Measurements from ENCODE around the gene ERICH6. TPM values are rescaled to one million over a fixed set of nuclear protein-coding genes. Genes with fewer than 3 reads are reported as not detected.
A peak's percentile ranks its signal among the peaks of the same experiment; 100 is the strongest.

ERICH6 gene
- total and polyA plus RNA-seq, 2 donors from 2014 or later, result 0.19 TPM; not detected in 1

DNA sequence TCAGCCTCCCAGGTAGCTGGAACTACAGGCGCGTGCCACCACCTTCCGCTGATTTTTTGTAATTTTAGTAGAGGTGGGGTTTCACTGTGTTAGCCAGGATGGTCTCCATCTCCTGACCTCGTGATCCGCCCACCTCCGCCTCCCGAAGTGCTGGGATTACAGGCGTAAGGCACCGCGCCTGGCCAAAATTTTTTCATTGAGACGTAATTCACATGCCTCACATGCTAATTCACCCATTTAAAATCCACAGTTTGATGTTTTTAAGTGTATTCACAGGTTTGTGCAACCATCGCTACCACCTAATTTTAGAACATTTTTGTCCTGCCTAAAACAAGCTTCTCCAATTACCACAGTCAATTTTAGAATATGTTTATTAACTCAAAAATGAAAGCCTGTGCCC lies 63.5 kb downstream of the ERICH6 start:
- TF ChIP-seq, protein P1, sequence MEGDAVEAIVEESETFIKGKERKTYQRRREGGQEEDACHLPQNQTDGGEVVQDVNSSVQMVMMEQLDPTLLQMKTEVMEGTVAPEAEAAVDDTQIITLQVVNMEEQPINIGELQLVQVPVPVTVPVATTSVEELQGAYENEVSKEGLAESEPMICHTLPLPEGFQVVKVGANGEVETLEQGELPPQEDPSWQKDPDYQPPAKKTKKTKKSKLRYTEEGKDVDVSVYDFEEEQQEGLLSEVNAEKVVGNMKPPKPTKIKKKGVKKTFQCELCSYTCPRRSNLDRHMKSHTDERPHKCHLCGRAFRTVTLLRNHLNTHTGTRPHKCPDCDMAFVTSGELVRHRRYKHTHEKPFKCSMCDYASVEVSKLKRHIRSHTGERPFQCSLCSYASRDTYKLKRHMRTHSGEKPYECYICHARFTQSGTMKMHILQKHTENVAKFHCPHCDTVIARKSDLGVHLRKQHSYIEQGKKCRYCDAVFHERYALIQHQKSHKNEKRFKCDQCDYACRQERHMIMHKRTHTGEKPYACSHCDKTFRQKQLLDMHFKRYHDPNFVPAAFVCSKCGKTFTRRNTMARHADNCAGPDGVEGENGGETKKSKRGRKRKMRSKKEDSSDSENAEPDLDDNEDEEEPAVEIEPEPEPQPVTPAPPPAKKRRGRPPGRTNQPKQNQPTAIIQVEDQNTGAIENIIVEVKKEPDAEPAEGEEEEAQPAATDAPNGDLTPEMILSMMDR (IDR thresholded peaks at IDR 0.05; ENCODE audit: borderline replicate concordance, extremely low read depth, insufficient read depth), result no peak
- no peak for DNase-seq
- Histone ChIP-seq H3K27ac (ENCODE audit: low read depth in 2 of 2, low read length in 2 of 2) (no peak overlapping the region), H3K9ac (ENCODE audit: low read length in 3 of 3) (no peak overlapping the region), H3K27me3 (ENCODE audit: control insufficient read depth, insufficient read depth, low read length) (no peaks in the 10 kb centered on the region), H3K9me3 (ENCODE audit: control insufficient read depth in 2 of 3, insufficient read depth in 1 of 3, low read length in 3 of 3) (no peaks in the 10 kb centered on the region), H3K36me3 (ENCODE audit: control insufficient read depth in 2 of 3, insufficient read depth in 3 of 3, low read length in 3 of 3) (no peaks in the 10 kb centered on the region), H3K4me1 (ENCODE audit: control insufficient read depth in 2 of 3, insufficient read depth in 2 of 3, low read depth in 1 of 3, low read length in 3 of 3) (no peaks in the 10 kb centered on the region), H3K4me3 (ENCODE audit: low read length in 3 of 3) (no peak overlapping the region)
- no peak for FAIRE-seq
- intact Hi-C loops (cut with DNase I), result no loop called here

DNA sequence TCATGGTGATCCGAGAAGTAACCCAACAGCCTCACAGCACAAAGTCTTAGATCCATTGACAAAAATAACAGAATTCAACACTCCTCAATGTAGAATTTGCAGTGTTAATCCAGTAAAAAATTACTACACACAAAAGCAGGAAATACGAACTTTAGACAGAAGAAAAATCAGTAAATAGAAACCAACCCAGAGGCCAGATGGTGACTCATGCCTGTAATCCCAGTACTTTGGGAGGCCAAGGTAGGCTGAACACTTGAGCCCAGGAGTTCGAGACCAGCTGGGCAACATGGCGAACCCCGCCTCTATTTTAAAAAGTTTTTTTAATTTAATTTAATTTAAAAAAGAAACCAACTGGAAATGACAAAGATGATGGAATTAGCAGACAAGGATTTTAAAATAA lies 64.5 kb downstream of the ERICH6 start:
- Histone ChIP-seq H3K27ac (ENCODE audit: low read depth in 2 of 2, low read length in 2 of 2) (no peak overlapping the region), H3K36me3 (ENCODE audit: control insufficient read depth in 2 of 3, insufficient read depth in 3 of 3, low read length in 3 of 3) (no peaks in the 10 kb centered on the region), H3K9me3 (ENCODE audit: control insufficient read depth in 2 of 3, insufficient read depth in 1 of 3, low read length in 3 of 3) (no peaks in the 10 kb centered on the region), H3K9ac (ENCODE audit: low read length in 3 of 3) (no peak overlapping the region), H3K4me3 (ENCODE audit: low read length in 3 of 3) (no peak overlapping the region), H3K27me3 (ENCODE audit: control insufficient read depth, insufficient read depth, low read length) (no peaks in the 10 kb centered on the region), H3K4me1 (ENCODE audit: control insufficient read depth in 2 of 3, insufficient read depth in 2 of 3, low read depth in 1 of 3, low read length in 3 of 3) (peaks cover 0 to 2% (median 0%) of the 10 kb centered on the region in 3 donors)
- FAIRE-seq (no peak), DNase-seq (no peak)
- intact Hi-C loops (cut with DNase I), result no loop called here
- TF ChIP-seq, protein P1 (IDR thresholded peaks at IDR 0.05; ENCODE audit: borderline replicate concordance, extremely low read depth, insufficient read depth), result no peak

DNA sequence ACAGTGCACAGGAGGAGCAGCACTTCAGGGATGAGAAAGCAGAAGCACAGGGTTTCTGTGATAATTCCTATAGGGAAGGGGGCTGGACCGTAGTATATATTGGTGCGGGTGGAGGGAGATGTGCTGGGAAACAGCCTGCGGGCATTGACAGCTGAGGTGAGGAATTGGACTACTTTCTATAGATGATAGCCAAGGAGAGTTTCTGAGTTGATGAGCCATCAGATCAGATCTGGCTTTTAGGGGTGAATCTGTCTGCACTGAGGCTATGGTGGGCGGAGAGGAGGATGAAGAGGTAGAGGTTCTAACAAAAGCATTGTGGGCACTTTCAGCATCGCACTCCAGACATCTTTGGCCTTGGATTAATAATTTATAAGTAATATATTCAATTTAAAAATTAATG lies 67.5 kb downstream of the ERICH6 start:
- H3K27ac ChIP-seq (ENCODE audit: low read depth in 2 of 2, low read length in 2 of 2), result no peak overlapping the region
- no peaks in the 10 kb centered on the region for H3K27me3 ChIP-seq (ENCODE audit: control insufficient read depth, insufficient read depth, low read length)
- no peaks in the 10 kb centered on the region for H3K9me3 ChIP-seq (ENCODE audit: control insufficient read depth in 2 of 3, insufficient read depth in 1 of 3, low read length in 3 of 3)
- intact Hi-C loops (cut with DNase I), result no loop called here
- H3K4me1 ChIP-seq (ENCODE audit: control insufficient read depth in 2 of 3, insufficient read depth in 2 of 3, low read depth in 1 of 3, low read length in 3 of 3), result peaks cover 0 to 2% (median 0%) of the 10 kb centered on the region in 3 donors
- H3K36me3 ChIP-seq (ENCODE audit: control insufficient read depth in 2 of 3, insufficient read depth in 3 of 3, low read length in 3 of 3), result peaks cover 0 to 4% (median 0%) of the 10 kb centered on the region in 3 donors
- DNase-seq (no peak), FAIRE-seq (no peak)
- TF ChIP-seq, protein P1 (IDR thresholded peaks at IDR 0.05; ENCODE audit: borderline replicate concordance, extremely low read depth, insufficient read depth), result no peak
- no peak overlapping the region for H3K9ac ChIP-seq (ENCODE audit: low read length in 3 of 3)
- no peak overlapping the region for H3K4me3 ChIP-seq (ENCODE audit: low read length in 3 of 3)

DNA sequence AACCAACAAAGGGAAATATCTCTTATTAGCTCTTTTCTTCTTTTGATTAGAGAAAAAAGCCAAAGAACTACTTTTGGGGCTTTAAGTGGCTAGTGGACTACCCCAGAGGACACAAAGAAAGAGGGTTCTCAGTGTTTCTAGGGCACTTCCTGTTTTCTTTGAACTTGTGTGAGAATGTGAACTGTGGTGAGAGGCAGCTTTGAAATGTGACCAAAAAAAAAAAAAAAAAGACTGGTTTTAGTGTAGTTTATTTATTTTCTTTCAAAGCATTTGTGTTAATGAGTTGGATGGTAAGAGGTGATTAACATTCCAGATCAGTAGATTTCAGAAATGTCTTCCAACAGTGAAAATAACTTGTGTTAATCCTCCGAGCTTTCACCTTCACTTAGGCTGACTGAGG lies 68.2 kb downstream of the ERICH6 start:
- Histone ChIP-seq H3K9ac (ENCODE audit: low read length in 3 of 3) (no peak overlapping the region), H3K9me3 (ENCODE audit: control insufficient read depth in 2 of 3, insufficient read depth in 1 of 3, low read length in 3 of 3) (no peaks in the 10 kb centered on the region), H3K4me3 (ENCODE audit: low read length in 3 of 3) (no peak overlapping the region), H3K27me3 (ENCODE audit: control insufficient read depth, insufficient read depth, low read length) (no peaks in the 10 kb centered on the region), H3K4me1 (ENCODE audit: control insufficient read depth in 2 of 3, insufficient read depth in 2 of 3, low read depth in 1 of 3, low read length in 3 of 3) (peaks cover 0 to 2% (median 0%) of the 10 kb centered on the region in 3 donors), H3K36me3 (ENCODE audit: control insufficient read depth in 2 of 3, insufficient read depth in 3 of 3, low read length in 3 of 3) (peaks cover 0 to 4% (median 0%) of the 10 kb centered on the region in 3 donors), H3K27ac (ENCODE audit: low read depth in 2 of 2, low read length in 2 of 2) (no peak overlapping the region)
- TF ChIP-seq, protein P1 (IDR thresholded peaks at IDR 0.05; ENCODE audit: borderline replicate concordance, extremely low read depth, insufficient read depth), result no peak
- FAIRE-seq (no peak), DNase-seq (peak in 1 of 5 donors; percentile 9)
- intact Hi-C loops (cut with DNase I), result no loop called here

Measured in kidney (tissue), 14 donors.